Hepatocyte (in vitro differentiated cells): Measurements from ENCODE around the gene RAPGEF5.

Experiments used
- CTCF ChIP-seq: fragments of 200-600 bp; sonication (generic); IDR thresholded peaks from 2 replicates; pipeline ENCODE4 v1.5.1; 2016; ENCODE audit warnings: antibody characterized with exemption, mild to moderate bottlenecking; ENCODE audit not compliant: poor library complexity
- EZH2 ChIP-seq: fragments of 200-600 bp; sonication (generic); IDR thresholded peaks from 2 replicates; pipeline ENCODE4 v1.6.1; 2016; ENCODE audit warnings: antibody characterized with exemption, mild to moderate bottlenecking, borderline replicate concordance
- EZH2phosphoT487 ChIP-seq: fragments of 200-600 bp; sonication (generic); IDR thresholded peaks from one replicate; pipeline ENCODE4 v1.6.1; 2018; ENCODE audit warnings: antibody characterized with exemption, mild to moderate bottlenecking, low read depth, moderate library complexity; ENCODE audit not compliant: unreplicated experiment, severe bottlenecking

GRCh38 chr7:22338877-22339276, 18.1 kb downstream of the RAPGEF5 start:
- TF ChIP-seq CTCF (no peak), EZH2phosphoT487 (no peak), EZH2 (no peak)
